Stimulated activated CD8-positive, alpha-beta memory T cell treated with anti-CD3 and anti-CD28 coated beads, Interleukin-15, amount 100 ng/mL, for 48 hours (primary cell): ENCODE data around the gene SLC16A12.

Source experiments
- DNase-seq, 2 donors: peaks; one replicate each; pipeline ENCODE4 v3.0.0-alpha.2; 2020; ENCODE audit warnings: low read depth in 2 of 2

Gene SLC16A12

DNA sequence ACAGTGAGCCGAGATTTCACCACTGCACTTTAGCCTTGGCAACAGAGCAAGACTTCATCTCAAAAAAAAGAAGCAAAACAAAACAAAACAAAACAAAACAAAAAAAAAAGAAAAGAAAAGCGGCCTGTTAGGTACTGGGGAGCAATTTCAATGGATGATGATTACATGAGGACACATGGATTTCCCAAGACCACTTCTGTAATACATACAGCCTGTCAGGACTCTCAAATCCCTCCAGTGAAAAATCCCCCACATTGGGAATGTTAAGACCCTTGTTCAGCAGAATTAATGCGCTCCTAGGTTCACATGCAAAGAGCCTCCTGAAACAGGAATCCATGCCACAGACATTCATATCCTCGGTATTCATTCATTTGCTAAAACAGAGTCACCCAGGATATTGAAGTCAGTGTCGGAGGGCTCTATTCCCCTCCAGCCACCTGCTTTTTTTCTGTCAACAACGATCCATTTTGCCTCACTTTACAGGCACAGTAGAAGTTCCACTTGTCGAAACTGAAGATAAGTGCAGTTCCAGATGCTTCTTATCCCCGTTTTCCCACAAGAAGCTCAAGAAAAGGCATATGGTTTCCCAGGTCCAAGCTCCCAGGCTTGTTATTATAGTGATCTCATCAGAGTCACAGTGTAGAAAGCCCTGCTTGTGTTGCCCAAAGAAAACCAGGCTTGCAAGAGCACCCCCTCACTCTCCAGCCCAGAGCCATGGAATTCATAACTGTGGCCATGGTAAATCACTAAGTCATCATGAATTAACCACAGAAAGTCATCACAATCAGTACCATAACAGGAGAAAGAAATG, 20.2 kb downstream of the SLC16A12 start:
- no peak for DNase-seq

DNA sequence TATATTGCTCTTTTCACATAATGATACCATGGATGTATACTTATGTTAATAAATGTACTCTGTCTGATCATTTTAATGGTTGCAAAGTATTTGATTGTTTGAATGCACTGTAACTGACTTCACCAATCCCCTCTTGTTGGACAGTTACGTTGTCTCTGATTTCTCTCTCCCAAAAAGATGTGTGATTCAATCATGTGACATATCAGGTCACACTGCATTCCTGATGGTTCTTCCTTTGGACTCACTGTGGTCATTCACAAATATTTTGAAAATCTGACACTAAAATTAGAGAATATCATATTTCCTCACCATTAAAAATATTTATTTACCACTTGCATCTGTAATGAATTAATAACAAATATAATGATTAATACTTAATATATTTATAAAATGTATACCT, 22.2 kb downstream of the SLC16A12 start:
- DNase-seq: no peak

DNA sequence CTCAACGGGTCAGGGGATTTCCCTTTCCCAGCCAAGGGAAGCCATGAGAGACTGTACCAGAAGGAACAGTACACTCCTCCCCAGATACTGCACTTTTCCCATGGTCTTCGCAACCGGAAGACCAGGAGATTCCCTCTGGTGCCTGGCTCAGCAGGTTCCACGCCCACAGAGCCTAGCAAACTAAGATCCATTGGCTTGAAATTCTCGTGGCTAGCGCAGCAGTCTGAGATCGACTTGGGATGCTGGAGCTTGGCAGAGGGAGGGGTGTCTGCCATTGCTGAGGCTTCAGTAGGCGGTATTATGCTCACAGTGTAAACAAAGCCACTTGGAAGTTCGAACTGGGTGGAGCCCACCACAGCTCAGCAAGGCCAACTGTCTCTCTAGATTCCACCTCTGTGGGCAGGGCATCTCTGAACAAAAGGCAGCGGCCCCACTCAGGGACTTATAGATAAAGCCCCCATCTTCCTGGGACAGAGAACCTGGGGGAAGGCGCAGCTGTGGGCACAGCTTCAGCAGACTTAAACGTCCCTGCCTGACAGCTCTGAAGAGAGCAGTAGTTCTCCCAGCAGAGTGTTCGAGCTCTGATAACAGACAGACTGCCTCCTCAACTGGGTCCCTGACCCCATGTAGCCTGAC, 29.6 kb downstream of the SLC16A12 start:
- no peak for DNase-seq

DNA sequence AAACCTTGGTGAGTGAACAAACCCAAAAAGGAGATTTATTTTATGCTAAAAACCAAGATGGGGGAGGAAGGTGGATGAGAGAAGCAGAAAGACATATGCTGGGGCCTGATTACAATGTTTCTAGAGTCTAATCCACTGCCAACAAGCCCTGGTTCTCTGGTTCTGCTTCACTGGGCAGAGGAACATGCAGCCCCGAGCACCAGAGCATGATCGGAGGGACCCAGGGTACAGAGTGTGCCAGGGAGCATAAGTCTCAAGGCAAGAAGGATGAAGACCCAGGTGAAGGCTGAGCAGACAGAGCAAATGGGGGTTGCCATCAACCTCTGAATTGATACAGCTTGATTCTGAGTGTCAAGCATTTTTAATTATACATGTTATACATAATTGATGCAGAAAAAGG, 30.7 kb downstream of the SLC16A12 start:
- DNase-seq: no peak

DNA sequence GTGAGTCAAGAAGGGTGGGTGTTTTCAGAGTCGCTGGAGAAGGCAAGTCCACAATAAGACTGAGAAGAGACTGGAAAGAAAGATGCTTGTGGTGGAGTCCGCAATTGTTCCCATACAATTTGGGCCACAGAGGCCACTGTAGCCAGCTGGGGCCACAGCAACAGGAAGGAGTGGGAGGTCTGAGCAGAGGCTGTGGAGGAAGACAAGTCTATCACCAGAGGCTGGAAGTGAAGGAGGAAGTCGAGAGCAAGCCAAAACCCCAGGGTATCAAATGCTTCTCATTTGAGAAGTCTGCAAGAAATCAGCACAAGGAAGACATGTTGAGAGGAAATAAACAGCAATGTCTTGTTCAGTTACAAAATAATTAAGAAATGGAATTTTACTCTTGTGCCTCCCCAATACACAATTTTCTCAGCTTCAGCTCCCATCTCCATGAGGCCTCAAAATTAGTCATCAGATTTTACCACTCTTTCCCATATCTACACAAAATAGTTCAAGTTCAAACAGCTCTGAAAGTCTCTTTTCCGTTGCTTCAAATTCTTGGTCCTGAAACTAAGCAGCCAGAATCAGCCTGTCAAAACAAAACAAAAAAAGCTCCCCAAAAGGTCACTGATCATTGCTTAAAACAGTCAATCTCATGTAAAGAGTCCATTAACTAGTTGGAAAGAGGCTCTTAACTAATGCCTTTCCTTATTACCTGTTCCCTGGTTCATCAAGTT, 31.6 kb downstream of the SLC16A12 start:
- DNase-seq: no peak

DNA sequence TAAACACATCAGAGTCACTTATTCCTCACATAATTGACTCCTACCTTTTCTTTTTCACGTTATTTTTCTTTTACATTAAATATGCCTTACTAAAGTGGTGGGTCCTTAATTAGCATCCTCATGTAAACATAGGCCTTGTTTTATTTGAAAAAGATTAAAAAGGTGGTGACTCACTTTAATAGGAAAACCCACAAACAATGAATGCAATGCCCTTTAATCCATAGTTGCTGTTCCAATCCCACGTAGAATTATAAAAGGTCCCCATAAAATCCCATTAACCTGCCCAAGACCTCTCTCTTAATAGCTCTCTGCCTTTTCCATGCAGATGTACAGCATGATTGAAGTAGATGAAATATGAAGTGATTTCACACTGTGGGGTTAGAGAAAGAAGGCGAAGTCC, 32.2 kb downstream of the SLC16A12 start:
- no peak for DNase-seq

DNA sequence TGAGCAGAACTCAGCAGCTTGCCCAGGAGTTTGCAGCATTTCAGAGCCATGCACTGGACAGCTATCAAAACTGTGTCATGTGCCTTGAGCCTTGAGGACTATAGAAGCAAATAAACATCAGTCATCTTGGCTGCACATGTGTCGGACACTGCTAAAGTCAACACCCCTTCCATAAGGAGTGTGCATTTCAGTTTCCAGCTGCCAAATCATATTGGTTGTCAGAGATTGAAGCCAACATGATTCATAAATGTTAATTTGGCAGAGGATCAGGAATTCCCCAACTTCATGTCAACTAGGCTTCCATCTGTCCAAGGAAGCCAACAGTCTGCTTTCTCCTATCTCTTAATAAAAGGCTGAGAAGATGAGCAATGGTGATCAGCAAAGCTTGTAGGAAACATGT, 32.8 kb downstream of the SLC16A12 start:
- DNase-seq: no peak

DNA sequence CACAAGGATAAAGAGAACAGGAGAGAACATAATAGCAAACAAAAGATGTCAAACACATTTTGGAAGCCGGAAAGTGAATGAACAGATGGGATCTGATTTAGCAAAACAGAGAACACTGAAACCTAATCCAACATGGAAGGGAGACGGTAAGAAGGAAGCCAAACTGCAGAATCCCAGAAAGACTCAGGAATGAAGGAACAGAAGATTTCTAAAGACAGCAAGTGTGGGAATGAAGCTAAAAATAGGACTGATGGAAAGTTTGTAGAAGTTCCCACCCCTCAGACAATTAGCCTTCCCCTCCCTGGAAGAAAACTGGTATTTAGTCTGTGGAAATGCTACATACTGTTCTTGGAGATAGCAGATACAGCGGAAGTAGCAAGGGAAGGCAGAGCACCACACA, 40.8 kb downstream of the SLC16A12 start:
- no peak for DNase-seq

DNA sequence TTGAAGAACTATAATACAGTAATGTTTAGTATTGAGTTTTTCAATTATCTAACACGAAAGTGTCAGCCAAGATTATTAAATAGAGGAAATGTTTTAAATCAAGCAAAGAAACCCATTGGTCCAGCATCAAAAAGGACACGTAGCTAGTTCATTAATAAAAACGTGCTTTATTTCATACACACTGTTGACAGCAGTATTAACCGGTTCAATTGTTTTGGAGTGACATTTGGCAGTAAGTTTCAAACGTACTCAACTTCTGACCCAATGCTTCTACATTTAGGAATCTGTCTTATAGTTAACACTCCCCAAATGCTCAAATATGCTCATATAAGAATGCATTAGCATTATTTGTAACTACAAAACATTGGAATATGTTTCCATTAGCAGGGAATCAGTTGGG, 41.3 kb downstream of the SLC16A12 start:
- no peak for DNase-seq

DNA sequence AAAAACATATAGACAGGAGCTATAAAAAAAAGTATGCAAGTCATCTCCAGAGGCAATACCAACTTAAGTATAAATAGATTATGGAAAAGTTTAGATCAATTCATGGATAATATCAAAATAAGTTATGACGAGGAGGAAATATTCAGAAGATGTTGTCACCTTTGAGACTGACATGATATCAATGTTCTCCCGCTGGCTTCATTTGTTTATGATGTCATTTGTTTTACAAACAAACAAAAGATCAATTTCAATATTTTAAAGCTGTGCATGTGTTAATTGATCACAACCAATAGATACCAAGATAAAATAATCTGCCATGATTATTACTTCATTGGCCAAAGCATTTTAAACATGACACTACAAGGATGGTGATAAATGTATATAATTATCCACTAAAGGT, 43.5 kb downstream of the SLC16A12 start:
- no peak for DNase-seq

DNA sequence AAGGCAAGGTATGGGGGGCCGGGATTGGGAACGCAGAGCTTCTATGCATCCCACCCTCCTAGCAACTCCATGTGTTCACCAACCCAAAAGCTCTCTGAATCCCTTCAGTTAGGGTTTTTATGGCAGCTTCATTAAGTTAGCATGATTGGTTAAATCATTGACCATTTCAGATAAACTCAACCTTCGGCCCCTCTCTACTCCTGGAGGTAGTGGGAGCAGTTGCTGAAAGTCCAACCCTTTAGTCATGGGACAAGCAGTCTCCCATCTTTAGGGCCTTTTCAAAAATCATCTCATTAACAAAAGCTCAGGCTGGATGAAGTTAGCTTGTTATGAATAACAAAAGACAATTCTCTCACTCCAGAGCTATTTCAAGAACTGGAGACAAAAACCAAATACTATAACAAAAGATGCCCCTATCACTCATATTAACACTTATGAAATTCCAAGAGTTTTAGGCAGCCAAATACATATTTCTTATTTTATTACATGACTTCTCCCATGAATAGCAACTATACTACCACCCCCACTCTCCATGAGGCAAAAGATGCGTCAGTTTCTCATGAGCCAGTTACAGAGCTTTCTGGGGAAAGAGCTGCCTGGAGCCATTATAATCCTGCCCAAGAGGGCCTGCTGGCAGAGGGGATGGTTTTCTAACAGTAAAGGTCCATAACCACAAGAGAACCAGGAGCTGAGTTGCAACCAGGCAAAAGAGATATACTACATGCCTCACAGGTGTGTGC, 44.6 kb downstream of the SLC16A12 start:
- no peak for DNase-seq

DNA sequence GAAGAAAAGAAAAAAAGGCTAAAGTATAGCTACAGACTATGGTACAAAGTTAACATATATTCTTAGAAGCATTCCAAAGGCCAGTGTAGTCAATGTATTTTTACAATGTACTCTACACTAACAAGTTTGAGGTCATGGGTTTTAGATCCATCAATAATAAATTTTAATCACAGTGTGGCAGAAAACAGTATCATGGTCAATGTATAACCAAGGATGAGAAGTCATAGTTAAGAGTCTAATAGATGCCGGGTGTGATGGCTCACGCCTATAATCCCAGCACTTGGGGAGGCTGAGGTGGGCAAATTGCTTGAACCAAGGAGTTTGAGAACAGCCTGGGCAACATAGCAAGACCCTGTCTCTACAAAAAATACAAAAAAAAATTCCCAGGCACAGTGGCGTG, 53.1 kb downstream of the SLC16A12 start:
- DNase-seq: no peak

DNA sequence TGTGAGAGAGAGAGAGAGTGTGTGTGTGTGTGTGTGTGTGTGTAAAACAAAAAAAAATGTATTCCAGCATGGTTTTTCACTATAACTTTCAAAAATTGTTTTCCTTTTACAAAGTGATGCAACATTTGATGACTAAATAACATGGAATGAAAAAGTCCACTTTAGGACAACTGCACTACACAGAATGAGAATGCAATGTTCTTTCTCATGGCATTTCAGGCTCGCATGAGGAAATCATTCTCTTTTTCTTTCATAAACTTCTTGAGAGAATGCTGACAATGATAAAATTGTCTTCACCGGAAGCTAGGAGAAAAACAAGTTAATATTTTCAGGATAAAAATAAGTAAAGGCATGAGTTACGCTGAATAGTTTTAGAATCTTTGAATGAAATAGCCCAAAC, 53.7 kb downstream of the SLC16A12 start:
- DNase-seq: no peak

DNA sequence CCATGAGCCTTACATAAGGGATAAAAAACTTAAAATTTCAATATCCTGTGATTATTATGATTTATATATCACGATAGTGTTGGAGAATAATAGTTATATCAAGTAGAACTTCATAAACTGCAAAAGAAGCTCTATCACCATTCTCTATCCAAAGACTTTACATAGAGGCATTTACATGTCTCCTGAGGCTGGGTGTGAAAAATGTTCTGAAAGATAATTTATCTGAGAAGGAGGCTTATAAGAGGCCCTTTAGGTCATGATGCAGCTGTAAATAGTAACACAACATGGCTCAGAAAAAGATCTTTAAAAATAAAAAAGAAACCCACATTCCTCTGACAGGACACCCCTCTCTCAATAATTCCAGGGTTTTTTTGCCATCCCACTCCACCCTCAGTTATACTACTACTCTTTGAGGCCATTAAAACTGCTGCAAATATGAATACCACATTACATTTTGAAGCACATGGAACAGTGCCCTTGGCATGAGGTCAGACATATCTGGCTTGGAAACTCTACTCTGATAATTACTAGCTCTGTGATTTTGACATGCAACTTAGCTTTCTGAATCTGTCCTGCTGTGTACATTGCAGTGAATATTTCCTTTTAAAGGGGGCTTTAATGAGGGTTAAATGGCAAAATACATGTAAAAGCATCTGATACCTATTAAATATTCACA, 55.5 kb downstream of the SLC16A12 start:
- DNase-seq: no peak

DNA sequence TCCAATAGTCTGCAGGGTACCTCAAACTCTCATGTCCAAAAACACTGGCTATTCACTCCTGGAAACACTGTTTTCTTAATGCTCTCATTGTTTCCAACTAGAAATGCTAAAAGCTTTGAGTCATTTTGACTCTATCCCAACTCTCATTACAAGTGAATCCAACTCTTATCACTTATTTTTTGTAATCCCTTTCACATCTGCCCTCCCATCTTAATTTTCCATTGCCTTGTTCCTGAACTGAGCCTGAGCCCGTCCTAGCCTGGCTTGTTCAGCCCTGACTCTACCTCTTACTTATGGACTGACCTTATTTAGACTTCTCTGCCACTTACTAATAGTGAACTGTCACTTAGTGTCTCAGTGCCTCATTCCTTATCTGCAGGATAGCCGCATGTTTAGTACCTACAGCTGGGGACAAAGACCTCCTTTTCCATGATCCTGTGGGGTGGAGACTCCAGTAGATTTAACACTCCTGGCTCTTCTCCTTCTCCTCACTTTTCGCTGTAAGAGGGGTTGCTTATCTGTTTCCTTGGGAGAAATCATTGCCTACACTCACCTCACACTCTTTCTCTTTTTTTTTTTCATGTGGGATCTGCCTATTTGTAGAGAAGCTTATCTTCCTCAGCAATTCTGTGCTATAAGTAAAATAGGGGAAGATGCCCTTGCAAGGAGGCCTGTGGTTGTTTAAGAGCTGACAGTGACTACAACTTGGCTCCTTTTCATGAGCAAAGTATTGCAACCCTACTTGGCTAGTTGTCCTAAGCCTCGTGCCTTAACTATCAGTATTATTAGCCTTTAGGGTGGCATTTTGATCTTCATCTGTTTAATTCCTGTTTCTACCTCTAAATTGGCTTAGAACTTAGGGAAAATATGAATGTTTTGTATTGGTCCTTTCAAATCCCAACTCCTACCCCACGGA, 56.4 kb downstream of the SLC16A12 start:
- DNase-seq: no peak

DNA sequence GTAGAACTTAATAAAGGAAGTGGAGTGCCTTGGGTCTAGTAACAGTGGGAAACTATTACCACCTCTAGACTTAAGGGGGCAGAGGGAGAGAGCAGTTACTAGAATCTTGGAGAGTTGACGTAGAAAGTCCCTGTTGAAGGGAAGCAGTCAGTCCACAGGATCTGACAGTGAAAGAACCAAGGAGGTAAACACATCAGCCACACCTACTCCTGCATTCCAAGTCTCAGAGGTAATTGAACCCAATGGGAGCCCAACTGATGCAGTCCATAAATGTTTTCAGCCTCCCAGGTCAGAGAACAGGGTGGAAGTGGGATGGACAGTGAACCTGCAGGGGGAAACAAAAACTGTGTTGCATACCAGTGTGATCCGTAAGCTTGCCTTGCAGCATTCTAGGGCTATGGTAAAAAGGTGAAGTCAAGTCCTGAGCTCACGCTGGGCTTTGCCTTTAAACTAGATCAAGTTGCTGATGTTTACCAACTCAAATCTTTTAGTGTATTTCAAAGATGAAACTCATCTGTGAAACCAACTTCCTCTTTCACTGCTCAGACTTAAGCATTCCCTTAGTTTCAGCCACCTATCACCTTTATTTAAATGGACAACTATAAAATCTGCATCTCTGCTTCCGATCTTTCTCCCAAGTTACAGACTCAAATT, 57.2 kb downstream of the SLC16A12 start:
- no peak for DNase-seq

DNA sequence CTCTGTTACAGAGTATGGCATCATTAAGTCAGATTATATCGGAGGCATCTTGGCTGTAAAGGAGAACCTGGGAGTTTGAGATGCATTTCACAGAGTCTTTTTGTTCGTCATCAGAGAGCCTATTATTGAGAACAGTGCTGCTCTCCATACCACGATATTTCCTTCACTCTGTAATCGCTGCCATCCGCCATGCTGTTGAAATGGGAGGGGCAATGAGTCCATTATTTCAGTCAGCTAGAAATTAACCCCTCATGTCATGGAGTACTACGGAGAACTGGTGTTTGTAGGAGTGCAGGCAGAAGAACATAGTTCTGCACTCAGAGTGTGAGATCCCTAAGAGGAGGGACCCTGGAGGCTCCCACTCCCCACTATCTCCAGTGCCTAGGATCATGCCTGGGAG, 59.2 kb downstream of the SLC16A12 start:
- DNase-seq: no peak

DNA sequence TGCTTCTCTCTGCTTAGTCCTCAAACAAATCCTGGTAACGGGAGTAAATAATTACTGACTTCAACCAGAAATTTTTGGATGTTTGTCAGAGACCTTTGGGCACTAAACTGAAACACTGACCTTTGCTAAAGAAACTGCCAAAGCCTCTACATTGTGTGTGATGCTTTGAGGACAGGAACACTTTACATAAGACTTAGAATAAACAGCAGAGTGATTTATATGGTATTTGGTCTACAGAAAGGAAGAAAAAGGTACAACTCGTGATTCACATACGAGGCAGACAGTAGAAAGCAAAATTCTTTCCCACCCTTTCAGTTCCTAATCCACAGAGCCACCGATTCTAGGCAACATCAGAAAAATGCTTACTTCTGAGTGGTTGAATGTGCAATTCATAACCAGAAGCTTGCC, 59.8 kb downstream of the SLC16A12 start:
- no peak for DNase-seq

DNA sequence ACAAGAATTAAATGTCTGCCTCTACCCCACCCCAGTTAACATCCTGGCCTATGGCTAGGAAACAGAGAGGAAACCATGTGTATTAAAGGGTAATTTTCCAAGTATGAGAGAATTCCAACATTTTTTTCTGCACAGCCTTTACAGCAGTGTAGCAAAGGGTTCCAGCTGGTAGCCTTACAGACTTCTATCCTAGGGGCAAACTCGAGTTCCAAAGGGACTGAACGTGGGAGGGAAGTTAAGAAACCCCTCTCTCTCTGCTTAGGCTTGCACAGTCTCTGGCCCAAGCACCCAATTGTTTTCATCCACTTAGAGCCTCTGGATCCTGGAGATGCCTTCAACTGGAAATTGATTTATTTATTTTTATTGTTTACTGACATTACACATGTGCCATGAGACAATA, 60.3 kb downstream of the SLC16A12 start:
- no peak for DNase-seq

DNA sequence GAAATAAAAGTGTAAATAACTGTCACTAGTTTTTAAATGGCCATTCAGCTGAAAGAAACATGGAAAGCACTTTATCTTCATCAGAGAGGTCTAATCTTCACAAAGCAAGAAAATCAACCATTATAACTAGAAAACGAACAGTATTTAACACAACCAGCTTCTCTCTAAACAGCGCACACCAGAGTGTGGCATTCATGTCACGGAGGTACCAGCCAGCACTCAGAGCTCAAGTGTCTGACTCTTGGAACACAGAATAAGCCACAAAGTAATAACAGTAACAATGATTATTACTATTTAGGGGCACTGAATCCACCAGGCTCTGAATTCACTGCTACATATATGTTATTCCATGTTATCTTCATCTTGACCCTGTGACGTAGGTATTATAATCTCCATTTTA, 60.9 kb downstream of the SLC16A12 start:
- no peak for DNase-seq
